HK-2 (cell line): ENCODE measurements around the gene FGD5.

Experiments used
- DNase-seq: peaks from one replicate; pipeline ENCODE4 v3.0.0-alpha.2; 2018; ENCODE audit not compliant: unreplicated experiment

The FGD5 gene

GRCh38 chr3:14787630-14788029 lies 31.1 kb upstream of the FGD5 start:
- no peak for DNase-seq

DNA sequence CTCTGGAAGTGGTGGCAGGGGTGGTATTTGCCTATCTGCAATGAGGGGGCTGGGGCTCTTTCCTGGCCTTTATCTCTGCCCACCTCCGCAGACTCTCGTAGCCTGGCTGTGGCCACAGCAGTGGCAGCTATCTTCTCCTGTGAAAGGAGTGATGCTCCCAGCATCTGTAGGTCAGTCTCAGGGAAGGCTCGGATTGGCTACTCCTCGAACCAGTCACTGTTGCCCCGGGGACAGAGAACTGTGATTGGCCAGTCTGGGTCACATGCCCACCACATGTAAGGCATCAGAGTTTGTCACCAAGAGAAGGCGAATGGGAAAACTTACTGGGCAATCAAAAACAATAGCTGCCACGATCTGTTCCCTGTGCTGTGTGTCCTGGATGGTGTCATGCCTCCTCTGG lies 30.1 kb upstream of the FGD5 start:
- no peak for DNase-seq

- no peak for DNase-seq
These were observed 29.5 kb upstream of the FGD5 start for GRCh38 chr3:14789221-14789620.

GRCh38 chr3:14789640-14790285 lies 29.0 kb upstream of the FGD5 start:
- no peak for DNase-seq

DNA sequence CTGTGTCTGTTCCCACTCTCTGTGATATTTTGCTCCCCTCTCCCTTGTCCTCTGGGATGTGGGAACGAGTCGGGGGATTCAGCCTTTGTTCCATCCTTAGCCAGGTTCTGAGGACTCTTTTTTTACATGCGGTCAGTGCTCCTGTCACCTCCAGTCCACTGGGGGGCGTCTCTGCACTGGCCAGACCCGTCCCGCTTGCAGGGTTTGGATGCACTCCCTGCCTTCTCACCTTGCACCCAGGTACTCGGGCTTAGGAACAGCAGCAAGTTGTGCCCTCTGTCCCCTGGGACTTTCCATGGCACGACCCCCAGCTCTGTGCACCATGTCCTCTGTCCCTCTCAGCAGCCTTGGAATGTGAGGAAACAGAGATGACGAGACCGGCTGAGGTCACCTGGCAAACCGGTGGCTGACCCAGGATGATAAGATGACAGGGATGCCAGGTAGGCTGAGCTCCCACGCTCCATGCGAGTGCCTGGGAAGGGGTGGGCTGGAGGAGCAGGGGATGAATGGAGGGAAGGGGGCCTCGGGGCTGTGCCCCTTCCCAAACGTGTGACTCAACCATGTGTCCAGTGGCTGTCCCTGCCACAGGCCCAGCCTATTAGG lies 27.3 kb upstream of the FGD5 start:
- peak; percentile 59 for DNase-seq

- no peak for DNase-seq
These were observed 26.1 kb upstream of the FGD5 start for GRCh38 chr3:14792691-14793121.

DNA sequence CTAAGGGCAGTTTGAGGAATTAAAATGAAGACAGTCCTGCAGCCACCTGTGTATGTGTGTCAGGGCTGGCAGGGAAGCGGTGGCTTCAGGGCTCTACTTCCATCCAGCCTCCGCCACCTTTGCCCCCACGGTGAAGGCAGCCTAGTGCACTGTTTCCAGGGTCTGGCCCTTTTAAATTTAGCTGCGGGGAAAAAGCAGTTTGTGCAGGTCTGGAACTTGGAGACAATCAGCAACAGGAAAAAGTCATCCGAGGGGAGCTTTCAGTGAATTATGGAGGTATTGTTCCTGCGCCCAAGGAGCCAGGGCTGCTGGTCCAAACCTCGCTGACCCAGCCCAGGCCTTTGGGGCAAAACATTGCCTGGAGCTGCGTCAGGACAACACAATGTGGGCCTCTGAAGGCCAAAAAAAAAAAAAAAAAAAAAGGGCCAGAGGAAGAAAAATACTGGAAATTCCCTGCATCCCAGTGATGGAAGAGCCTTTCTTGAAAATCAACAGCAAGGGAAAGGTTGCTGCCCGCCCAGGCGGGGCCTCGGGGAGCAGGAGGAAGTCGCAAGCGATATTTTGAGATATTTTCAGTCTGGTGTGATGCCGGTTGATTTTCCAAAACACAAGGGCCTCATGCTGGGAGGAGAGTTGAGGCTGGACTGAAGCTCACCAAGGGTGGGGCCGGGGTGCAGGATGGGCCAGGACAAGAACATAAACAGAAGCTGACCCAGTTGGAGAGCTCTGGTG lies 25.5 kb upstream of the FGD5 start:
- DNase-seq, result no peak

GRCh38 chr3:14793858-14794234 lies 24.9 kb upstream of the FGD5 start:
- no peak for DNase-seq

GRCh38 chr3:14794435-14794834 lies 24.3 kb upstream of the FGD5 start:
- no peak for DNase-seq

- DNase-seq, result no peak
These were observed 22.8 kb upstream of the FGD5 start for GRCh38 chr3:14795996-14796395.

DNA sequence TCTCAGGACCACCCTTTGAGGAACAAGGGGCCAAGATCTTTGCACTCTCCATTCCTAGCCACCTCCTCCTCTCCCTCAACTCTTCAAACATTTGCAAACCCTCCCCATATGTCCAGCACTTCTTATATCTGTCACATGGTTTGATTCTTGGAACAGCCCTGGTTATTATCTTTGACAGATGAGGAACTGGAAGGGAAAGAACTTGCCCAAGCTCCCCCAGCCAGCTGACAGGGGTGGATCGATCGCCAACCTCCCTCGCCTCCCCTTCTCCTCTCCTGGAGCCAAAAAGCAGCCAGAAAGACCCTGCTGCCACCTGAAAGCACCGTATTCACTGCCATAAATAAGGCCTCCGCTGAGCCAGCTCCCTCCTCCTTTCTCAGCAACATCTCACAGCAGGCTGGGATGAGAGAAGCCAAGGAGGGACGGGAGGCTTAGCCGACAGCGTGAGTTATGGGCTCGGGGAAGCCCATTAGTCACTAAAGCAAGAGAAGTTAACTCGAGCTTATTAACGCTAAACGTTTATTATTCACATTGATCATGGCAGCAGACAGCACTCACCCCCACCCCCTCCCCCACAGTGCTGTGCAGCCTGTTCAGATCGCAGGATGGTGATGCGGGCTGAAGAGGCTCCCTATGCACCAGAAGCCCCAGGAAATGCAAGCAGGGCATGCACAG lies 22.2 kb upstream of the FGD5 start:
- no peak for DNase-seq

- no peak for DNase-seq
These were observed 21.0 kb upstream of the FGD5 start for GRCh38 chr3:14797731-14798130.

- no peak for DNase-seq
These were observed 20.5 kb upstream of the FGD5 start for GRCh38 chr3:14798231-14798630.

GRCh38 chr3:14799146-14799545 lies 19.6 kb upstream of the FGD5 start:
- no peak for DNase-seq

DNA sequence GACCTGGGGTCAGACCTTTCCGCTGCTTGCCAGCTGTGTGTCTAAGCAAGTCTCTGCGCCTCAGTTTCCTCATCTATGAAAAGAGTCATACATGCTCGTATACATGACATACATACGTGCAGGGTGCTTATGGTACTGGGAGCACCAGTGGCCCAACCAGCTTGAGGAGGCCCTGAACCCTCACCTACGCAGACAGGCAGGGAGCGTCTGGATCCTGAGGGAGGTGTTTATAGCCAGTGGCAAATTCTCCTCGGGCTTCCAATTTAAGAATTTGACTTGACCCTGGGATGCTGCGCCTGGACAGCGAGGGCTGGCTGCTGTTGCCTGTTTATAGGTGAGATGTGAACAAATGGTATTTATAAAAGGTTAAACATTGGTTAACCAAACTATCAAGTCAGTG lies 17.7 kb upstream of the FGD5 start:
- DNase-seq, result no peak

DNA sequence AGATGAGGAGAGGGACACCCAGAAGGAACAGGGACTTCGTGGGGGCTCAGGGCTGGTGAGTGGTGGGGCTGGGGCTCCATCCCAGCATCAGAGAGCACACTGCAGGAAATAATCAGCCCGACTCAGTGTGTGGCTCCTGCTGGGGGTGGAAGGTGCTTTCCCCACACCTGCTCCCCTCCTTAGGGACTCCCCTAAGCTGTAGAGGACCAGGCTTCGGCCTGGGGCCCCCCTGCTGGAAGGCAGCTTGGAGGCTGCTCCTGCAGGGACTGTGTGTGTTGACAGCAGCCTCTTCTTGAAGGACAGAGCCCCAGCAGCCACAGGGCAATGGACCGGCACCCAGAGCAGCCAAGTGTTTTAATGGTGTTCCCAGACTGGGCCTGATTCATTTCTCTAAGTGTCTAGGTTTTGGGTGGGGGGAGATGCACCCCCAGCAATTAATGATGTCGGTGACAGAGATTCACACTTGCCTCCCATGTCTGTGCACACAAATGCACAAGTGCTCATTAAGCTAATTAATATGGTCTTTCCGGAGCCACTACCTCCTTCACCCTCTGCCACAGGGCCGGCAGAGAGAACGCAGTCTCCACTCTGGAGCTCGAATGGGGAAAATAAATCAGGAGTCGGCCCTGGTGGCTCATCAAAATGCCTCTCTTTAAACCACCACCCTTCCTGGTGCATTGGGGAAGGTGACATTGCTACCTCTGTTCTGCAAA lies 16.9 kb upstream of the FGD5 start:
- no peak for DNase-seq

GRCh38 chr3:14802381-14802731 lies 16.4 kb upstream of the FGD5 start:
- DNase-seq, result no peak

GRCh38 chr3:14803101-14803980 lies 15.4 kb upstream of the FGD5 start:
- DNase-seq, result peak; percentile 26

- DNase-seq, result no peak
These were observed 14.6 kb upstream of the FGD5 start for GRCh38 chr3:14803981-14804834.
